ENCODE measurements around the gene NAA10.

DNA sequence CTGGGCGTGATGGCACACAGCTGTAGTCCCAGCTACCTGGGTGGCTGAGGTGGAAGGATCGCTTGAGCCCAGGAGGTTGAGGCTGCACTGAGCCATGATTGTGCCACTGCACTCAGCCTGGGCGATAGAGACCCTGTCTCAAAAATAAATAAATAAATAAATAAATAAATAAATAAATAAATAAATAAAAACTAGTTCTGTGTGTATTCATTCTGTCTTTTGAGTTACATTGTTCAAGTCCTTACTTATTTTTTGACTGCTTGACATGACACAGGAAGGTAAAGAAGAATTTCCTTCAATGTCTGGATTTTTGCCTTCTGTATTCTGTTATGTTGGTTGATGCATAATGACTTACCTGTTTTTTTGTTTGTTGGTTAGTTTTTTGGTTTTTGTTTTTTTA is 2.2 kb upstream of the NAA10 start:
- TF ChIP-seq CTCF (IDR thresholded peaks at IDR 0.05 in 8 of 11, conservative IDR thresholded peaks at IDR 0.05 in 3 of 11), result no peak
- no peak for TF ChIP-seq POLR2AphosphoS5 (IDR thresholded peaks at IDR 0.05)
- no peak for TF ChIP-seq POLR2A (IDR thresholded peaks at IDR 0.05)

Measured in spleen (tissue), 7 donors.